HG03432 (cell line): ENCODE results near the gene CLTRN.

ENCODE experiments used
- ATAC-seq: cut with Tn5 transposase; IDR thresholded peaks from one replicate; pipeline ENCODE4 v1.9.1; 2021; ENCODE audit warnings: mild to moderate bottlenecking, moderate library complexity; ENCODE audit not compliant: unreplicated experiment

The CLTRN gene

DNA sequence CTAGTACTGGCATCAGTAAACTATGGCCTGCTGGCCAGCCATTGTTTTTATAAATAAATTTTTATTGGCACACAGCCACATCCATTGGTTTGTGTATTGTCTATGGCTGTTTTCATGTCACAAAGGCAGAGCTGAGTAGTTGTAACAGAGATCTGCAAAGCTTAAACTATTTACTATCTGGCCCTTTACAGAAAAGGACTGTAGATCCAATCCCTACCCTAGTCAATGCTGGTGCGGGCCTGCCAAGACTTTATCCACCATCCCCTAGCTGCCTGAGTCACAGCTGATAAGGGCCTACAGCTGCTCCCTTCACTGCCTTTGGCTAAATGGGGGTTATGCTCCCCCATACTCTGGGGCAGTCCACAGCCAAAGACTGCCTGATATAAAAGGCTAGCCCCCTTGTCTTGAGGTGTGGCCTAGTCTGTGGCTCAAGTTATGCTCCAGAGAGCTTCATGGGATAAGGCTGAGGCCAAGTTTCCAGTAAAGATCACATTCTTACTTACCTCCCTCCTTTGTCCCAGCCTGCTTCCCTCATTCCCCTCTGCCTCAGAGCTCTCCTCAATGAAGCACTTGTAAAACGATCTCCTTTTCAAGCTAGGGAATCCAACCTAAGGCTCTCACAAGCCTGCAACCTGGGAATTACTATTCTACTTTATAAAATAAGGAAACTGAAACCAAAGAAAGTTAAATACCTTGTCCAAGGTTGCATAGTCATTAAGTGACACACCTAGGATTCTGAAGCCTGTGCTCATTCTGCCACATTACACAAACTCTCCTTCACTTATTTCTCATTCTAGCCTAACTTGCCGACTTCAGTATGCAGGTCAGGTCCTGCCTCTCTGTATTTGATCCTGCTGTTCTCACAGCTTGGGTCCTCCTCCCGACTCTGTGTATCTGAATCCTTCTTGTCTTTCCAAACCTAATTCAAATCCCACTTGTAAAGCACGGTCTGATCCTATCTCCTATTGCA is 84.5 kb downstream of the CLTRN start:
- ATAC-seq, result no peak
